Activated CD4-positive, alpha-beta T cell treated with anti-CD3 and anti-CD28 coated beads for 48 hours (primary cell): ENCODE results near the gene HCN3.
"Not testable (repeated sequence)": the region's sequence is repeated elsewhere in the genome, so short reads cannot be mapped to it uniquely, and the experiment has no call there.

Experiments used
- DNase-seq: peaks from one replicate; pipeline ENCODE4 v3.0.0-alpha.2; 2020

HCN3 gene

GRCh38 chr1:155285631-155286044 is 8.4 kb downstream of the HCN3 start:
- no peak for DNase-seq

DNA sequence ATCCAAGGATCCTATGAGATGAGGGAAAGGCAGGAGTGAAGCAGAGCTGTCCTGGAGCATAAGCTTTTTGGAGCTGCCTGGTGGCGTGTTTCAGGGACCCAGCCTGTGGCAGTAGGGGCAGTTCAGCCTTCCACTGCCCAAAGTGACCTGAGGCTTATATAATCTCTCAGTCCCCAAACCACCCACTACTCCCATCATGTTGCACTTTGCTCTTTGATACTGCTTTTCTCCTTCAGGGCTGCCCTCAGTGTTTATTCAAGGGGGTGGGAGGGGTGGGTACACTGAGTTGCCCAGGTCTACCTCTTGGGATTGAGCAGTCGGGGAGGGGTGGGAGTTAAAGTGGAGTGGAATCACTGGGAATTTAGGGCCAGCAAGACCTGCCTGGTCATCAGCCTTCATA is 9.3 kb downstream of the HCN3 start:
- no peak for DNase-seq

- no peak for DNase-seq
These were observed 10.8 kb downstream of the HCN3 start for GRCh38 chr1:155287987-155288543.

DNA sequence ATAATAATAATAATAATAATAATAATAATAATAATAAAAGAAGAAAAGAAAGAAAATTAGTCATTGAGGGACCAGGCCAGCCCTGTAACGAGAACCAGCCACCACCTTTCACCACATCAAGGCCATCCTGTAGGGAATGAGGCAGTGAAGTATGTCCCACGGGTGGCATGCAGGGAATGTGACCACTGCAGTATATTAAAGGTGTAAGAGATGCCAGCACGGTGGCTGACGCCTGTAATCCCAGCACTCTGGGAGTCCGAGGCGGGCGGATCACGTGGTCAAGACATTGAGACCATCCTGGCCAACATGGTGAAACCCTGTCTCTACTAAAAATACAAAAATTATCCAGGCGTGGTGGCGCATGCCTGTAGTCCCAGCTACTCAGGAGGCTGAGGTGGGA is 13.7 kb downstream of the HCN3 start:
- not testable (repeated sequence) for DNase-seq

- DNase-seq, result no peak
These were observed 16.0 kb downstream of the HCN3 start for GRCh38 chr1:155293086-155293749.

- DNase-seq, result no peak
These were observed 17.4 kb downstream of the HCN3 start for GRCh38 chr1:155294520-155295182.

GRCh38 chr1:155295183-155295941 is 18.1 kb downstream of the HCN3 start:
- DNase-seq, result no peak

DNA sequence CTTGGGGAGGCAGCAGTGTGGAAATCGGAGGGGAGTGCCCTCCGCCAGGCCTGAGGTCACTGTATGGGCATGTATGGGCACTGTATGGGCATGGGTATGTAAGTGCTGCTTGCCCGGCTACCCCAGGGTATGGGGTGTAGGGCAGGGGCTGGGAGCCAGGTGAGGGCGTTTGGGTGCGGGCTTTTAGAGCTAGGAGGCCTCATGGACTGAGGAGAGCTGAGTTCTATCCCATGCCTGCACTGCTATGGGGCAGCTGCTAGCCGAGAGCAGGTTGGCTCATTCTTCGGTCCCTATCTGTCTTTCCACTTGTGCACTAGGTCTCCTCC is 18.6 kb downstream of the HCN3 start:
- no peak for DNase-seq

- no peak for DNase-seq
These were observed 19.4 kb downstream of the HCN3 start for GRCh38 chr1:155296661-155297060.

DNA sequence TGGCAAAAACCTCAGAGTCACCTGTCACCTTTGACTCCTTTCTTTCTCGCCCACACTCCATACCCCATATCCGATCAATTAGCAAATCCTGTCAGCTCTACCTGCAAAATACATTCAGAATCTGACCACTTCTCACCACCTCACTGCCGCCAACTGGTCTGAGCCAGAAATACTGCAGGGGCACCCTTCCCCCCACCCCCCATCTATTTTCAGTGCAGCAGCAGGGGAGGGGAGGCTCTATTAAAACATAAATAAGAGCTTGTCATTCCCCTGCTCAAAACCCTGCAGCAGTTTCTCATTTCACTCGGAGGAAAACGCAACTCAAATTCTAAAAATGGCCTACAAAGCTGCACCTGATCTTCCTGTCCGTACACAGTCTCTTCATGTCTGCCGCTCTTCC is 20.1 kb downstream of the HCN3 start:
- DNase-seq, result no peak

DNA sequence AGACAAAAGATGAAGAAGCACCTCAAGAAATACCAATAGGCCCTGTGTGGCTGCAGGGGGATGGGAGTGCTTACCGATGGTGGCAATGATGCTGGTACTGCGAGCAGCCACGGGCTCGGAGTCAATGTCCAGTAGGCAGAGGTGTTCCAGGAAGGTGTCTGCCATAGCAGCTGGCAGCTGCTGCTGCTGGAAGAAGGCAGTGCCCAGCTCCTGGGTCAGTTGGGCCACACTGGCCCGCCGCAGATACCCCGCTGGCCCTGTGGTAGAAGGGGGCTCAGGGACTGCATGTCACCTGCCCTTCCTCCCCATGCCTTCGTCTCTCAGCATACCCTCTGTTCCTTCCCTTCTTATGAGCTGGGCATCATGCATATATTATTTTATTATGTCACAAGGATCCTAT is 22.8 kb downstream of the HCN3 start:
- no peak for DNase-seq

- DNase-seq, result no peak
These were observed 23.5 kb downstream of the HCN3 start for GRCh38 chr1:155300553-155301329.

DNA sequence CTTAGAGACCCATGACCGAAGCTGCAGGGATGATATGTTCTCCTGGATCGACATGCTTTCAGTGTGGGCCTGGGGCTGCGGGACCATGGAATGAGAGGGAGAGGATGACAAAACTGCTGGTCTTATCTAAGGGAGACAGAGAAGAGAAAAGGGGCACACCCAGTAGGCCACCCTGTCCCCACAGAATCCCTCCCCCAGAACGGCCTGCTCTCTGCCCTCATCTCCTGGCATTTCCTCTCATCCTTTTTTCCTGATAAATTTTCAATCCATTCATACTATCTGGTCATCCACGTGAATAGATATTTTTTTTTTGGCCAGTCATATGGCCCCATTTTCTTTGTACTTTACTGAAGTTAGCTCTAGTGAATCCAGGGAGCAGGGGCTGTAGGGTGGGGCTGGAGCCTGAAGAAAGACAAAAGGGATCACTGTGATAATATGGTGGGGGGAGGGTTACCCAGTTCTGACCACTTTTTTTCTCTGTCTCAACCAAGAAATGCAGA is 24.1 kb downstream of the HCN3 start, which contains the start of gene PKLR:
PKLR (minus strand) TSS at position 97 of the 500 bp plus-strand sequence; CDS start at position 54, 43 bp downstream.
- no peak for DNase-seq

- DNase-seq, result no peak
These were observed 27.3 kb downstream of the HCN3 start for GRCh38 chr1:155304558-155305063.

- no peak for DNase-seq
These were observed 28.7 kb downstream of the HCN3 start for GRCh38 chr1:155305881-155306391.

- DNase-seq, result no peak
These were observed 30.0 kb downstream of the HCN3 start for GRCh38 chr1:155307247-155307740.

DNA sequence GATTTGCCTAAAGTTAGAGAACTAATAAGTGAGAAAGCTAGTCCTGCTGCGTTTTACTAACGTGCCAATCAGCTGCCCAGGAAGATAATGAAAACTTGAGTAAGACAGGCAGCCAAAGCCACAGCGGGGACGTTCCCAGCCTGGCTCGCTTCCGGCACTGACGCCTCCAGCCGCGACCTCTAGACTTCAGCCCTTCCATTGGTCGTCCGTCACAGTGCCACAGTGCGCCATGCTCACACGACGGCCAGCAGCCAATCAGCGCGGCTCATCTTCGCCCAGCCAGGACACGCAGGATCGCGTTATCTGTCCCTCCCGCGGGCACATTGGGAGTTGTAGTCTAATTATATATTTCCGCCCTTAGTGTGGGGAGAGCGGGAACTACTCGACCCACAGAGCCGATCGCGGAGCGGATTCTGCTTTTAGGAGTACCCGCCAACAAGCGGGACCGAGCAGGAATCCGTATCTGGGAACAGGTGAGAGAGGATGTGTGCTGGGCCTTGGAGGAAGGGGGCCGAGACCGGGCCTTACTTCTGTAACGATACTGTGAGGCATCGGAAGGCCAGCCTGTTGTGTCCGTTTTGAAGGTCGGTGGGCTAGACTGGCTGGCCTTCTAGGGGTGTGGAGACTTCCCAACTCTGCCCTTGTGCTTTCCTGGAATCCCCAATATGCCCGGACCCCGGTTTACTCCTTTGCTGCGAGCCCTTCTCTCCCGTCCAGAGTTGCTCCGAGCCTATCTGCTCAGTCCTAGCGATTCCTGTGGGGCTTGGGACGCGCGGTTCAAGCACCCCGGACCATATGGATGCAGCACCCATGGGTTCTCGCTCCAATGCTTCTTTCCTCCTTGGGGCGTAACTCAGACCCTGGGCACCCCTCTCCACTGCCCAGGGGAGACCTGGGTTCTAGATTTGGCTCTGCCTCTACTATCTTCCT is 31.5 kb downstream of the HCN3 start, which contains the start of gene FDPS:
FDPS (plus strand) TSS at position 374 of the 930 bp plus-strand sequence. CDS start 924 bp downstream, outside the sequence.
- peak; percentile 98 for DNase-seq

DNA sequence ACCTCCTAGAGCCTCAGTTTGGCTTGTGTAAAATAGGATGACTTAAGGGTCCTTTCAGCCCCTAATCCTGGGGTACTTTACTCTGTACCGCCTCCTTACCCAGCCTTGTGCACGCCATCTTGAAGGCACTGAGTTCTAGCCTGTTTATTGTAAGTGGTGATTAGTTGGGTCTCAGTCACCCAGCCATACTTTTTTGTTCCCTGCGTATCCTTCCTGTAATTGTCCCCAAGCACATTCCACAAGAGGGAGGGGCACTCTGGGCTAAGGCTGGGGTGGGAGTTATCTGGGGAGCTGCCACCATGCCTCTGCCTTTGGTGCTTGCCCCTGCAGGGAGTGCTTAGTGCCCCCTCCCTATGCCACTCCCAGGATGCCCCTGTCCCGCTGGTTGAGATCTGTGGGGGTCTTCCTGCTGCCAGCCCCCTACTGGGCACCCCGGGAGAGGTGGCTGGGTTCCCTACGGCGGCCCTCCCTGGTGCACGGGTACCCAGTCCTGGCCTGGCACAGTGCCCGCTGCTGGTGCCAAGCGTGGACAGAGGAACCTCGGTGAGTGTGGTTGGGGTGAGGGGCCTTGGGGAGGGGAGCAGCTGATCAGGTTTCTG is 32.3 kb downstream of the HCN3 start:
- no peak for DNase-seq

DNA sequence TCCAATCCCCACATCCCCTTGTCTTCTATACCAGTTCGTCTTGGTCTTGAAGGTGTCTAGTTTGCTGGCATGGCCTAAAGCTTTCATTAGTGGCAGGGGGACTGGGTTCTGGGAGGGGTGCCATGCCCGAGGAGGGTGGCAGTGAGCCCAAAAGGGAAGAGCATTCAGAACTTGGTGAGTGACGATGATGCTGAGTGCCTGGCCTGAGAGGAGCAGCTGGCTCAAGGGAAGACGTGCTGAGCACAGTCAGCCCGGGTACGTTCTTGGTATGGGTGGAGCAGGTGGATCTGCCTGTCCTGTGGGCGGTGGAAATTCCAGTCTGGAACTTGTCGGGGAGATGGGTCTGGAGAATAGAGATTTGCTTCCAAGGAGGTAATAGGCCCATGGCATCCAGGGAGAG is 36.0 kb downstream of the HCN3 start:
- DNase-seq, result no peak

GRCh38 chr1:155316922-155317321 is 39.7 kb downstream of the HCN3 start:
- DNase-seq, result no peak
